Endodermal cell (in vitro differentiated cells): ENCODE results near the gene IKZF1. TPM values are rescaled to one million over a fixed set of nuclear protein-coding genes. Genes with fewer than 3 reads are reported as not detected.

ENCODE experiments used
- DNase-seq: peaks from one replicate; pipeline ENCODE4 v3.0.0-alpha.2; 2017
- H3K27ac ChIP-seq: 2 replicates; pipeline ENCODE4 v1.5.1; 2013; ENCODE audit warnings: mild to moderate bottlenecking, low read depth, low read length, moderate library complexity
- H3K27me3 ChIP-seq: 2 replicates; pipeline ENCODE4 v1.6.1; 2013; ENCODE audit warnings: mild to moderate bottlenecking, low read length, moderate library complexity; ENCODE audit not compliant: insufficient read depth, control insufficient read depth, poor library complexity, severe bottlenecking
- H3K36me3 ChIP-seq: 2 replicates; pipeline ENCODE4 v1.7.0; 2013; ENCODE audit warnings: mild to moderate bottlenecking, low read length, moderate library complexity; ENCODE audit not compliant: control insufficient read depth, insufficient read depth
- H3K4me1 ChIP-seq: one replicate; pipeline ENCODE4 v1.7.0; 2013; ENCODE audit warnings: low read length; ENCODE audit not compliant: control insufficient read depth, insufficient read depth
- H3K4me3 ChIP-seq: 2 replicates; pipeline ENCODE4 v1.5.1; 2013; ENCODE audit warnings: mild to moderate bottlenecking, low read length, moderate library complexity
- H3K9ac ChIP-seq: 2 replicates; pipeline ENCODE4 v1.6.1; 2013; ENCODE audit warnings: mild to moderate bottlenecking, low read length, moderate library complexity; ENCODE audit not compliant: poor library complexity, severe bottlenecking; ENCODE audit errors: extremely low read depth
- H3K9me3 ChIP-seq: 2 replicates; pipeline ENCODE4 v1.6.1; 2013; ENCODE audit warnings: mild to moderate bottlenecking, low read length, moderate library complexity; ENCODE audit not compliant: control insufficient read depth
- H3K27ac Mint-ChIP-seq: 2 replicates; pipeline ENCODE4 v1.8.0; 2020; ENCODE audit warnings: mixed read lengths
- H3K27me3 Mint-ChIP-seq: 2 replicates; pipeline ENCODE4 v1.8.0; 2021; ENCODE audit warnings: mild to moderate bottlenecking, mixed read lengths; ENCODE audit not compliant: insufficient read depth
- H3K36me3 Mint-ChIP-seq: 2 replicates; pipeline ENCODE4 v1.8.0; 2020; ENCODE audit warnings: low read depth, mixed read lengths
- H3K4me1 Mint-ChIP-seq: 2 replicates; pipeline ENCODE4 v1.8.0; 2020; ENCODE audit warnings: mixed read lengths
- H3K4me3 Mint-ChIP-seq: 2 replicates; pipeline ENCODE4 v1.8.0; 2020; ENCODE audit warnings: mild to moderate bottlenecking, moderate library complexity, mixed read lengths
- H3K9me3 Mint-ChIP-seq: 2 replicates; pipeline ENCODE4 v1.8.0; 2020; ENCODE audit warnings: mild to moderate bottlenecking, mixed read lengths
- WGBS, 2 experiments: methylation state at CpG; one replicate each; pipeline versions ENCODE4 v1.1.5 to v1.1.7; 2013; ENCODE audit warnings: missing lambda C conversion rate in 2 of 2, mixed read lengths in 1 of 2; ENCODE audit not compliant: insufficient coverage in 1 of 2, insufficient read length in 1 of 2; 5-methylcytosine and 5-hydroxymethylcytosine counted together
- total RNA-seq, 2 donors: library from RNA; stranded (reverse); fragmentation: NEBNext Ultra II Directional in 1 of 2; extraction: Animal tissue kit (Norgen Biotek cat#: 25700) in 1 of 2; gene quantifications; 2 replicates in 1 of 2; 3 replicates in 1 of 2; pipeline ENCODE4 v1.2.1, GENCODE V29; 2021
- TF ChIP-seq, protein P1 (sequence below): fragments of 200-600 bp; sonication (generic); conservative IDR thresholded peaks from 2 replicates; pipeline ENCODE4 v1.5.0; 2021; ENCODE audit warnings: antibody characterized with exemption, mild to moderate bottlenecking

The IKZF1 gene
- total RNA-seq, 2 donors from 2014 or later: 0.44 to 0.55 TPM

DNA sequence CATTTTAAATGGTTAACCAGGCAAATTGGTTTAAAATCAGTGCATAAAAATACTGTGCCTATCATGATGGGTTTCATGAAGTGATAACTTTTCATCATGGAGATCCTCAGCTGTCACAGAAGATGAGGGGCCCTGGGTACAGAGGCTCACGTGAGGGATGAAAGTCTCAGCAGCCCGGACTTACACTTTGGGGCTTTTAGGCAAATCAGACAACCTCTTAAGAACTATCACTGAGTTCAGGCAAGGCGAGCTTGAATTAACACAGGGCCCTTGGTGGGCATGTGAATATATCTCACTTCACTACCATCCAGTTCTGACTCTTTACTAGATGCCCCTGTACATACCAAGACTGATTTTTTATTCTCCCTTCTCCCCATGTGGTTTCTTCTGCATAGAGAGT is 19.6 kb downstream of the IKZF1 start:
- Mint-ChIP-seq H3K4me3 (no peak overlapping the region), H3K4me1 (no peaks in the 10 kb centered on the region), H3K27me3 (no peaks in the 10 kb centered on the region), H3K36me3 (no peaks in the 10 kb centered on the region), H3K27ac (no peak overlapping the region), H3K9me3 (no peaks in the 10 kb centered on the region)
- Histone ChIP-seq H3K27ac (no peak overlapping the region), H3K36me3 (no peaks in the 10 kb centered on the region), H3K9me3 (no peaks in the 10 kb centered on the region), H3K9ac (no peak overlapping the region), H3K4me1 (no peaks in the 10 kb centered on the region), H3K4me3 (no peak overlapping the region), H3K27me3 (no peaks in the 10 kb centered on the region)
- WGBS, 2 experiments: 82 to 90% methylated on average over 2 to 3 of the region's 3 CpGs
- TF ChIP-seq, protein P1, sequence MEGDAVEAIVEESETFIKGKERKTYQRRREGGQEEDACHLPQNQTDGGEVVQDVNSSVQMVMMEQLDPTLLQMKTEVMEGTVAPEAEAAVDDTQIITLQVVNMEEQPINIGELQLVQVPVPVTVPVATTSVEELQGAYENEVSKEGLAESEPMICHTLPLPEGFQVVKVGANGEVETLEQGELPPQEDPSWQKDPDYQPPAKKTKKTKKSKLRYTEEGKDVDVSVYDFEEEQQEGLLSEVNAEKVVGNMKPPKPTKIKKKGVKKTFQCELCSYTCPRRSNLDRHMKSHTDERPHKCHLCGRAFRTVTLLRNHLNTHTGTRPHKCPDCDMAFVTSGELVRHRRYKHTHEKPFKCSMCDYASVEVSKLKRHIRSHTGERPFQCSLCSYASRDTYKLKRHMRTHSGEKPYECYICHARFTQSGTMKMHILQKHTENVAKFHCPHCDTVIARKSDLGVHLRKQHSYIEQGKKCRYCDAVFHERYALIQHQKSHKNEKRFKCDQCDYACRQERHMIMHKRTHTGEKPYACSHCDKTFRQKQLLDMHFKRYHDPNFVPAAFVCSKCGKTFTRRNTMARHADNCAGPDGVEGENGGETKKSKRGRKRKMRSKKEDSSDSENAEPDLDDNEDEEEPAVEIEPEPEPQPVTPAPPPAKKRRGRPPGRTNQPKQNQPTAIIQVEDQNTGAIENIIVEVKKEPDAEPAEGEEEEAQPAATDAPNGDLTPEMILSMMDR: no peak
- no peak for DNase-seq

DNA sequence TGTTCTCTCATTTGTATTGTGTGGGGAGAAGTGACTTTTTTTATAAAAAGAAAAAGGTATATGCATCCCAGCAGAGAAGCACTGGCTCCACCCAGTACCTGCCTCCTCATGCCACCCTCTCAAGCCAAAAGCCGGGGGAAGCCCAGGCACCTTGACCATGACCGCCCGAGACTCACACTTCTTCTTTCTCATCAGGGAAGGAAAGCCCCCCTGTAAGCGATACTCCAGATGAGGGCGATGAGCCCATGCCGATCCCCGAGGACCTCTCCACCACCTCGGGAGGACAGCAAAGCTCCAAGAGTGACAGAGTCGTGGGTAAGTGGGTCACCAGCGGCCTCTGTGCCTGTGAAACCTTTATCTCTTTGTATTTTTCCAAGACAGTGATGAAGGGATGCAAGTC is 22.9 kb downstream of the IKZF1 start:
- 88 to 93% methylated on average over 3 to 10 of the region's 10 CpGs for WGBS, 2 experiments
- H3K9ac ChIP-seq: no peak overlapping the region
- H3K9me3 ChIP-seq: no peaks in the 10 kb centered on the region
- Mint-ChIP-seq H3K4me1 (peaks cover 9% of the 10 kb centered on the region), H3K27ac (no peak overlapping the region), H3K27me3 (peaks cover 3% of the 10 kb centered on the region), H3K36me3 (no peaks in the 10 kb centered on the region), H3K9me3 (no peaks in the 10 kb centered on the region), H3K4me3 (no peak overlapping the region)
- TF ChIP-seq, protein P1: no peak
- H3K4me1 ChIP-seq: no peaks in the 10 kb centered on the region
- DNase-seq: no peak
- no peaks in the 10 kb centered on the region for H3K36me3 ChIP-seq
- H3K27ac ChIP-seq: no peak overlapping the region
- no peaks in the 10 kb centered on the region for H3K27me3 ChIP-seq
- H3K4me3 ChIP-seq: no peak overlapping the region

DNA sequence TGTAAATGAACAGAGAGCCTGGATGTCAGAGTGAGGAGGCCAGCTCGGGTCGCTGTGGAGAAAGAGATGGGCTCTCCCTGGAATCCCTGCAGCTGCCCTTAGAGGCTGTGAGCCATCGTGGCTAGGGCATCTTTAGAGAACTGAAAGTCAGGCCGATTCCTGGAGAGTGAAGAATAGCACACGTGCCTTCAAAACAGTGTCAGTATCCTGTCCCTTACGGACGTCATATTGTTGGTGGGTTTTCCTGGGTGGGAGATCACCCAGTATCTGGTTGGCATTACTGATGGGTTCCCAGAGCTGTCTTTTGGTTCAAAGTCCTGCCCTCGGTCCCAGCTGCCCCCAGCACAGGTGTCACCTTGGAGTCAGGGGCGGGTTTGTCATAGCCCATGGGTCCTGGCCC is 25.3 kb downstream of the IKZF1 start:
- Mint-ChIP-seq H3K27me3 (peaks cover 3% of the 10 kb centered on the region), H3K9me3 (no peaks in the 10 kb centered on the region), H3K4me1 (peaks cover 16% of the 10 kb centered on the region), H3K27ac (no peak overlapping the region), H3K36me3 (no peaks in the 10 kb centered on the region), H3K4me3 (no peak overlapping the region)
- H3K36me3 ChIP-seq: no peaks in the 10 kb centered on the region
- H3K27me3 ChIP-seq: no peaks in the 10 kb centered on the region
- DNase-seq: no peak
- H3K9ac ChIP-seq: no peak overlapping the region
- no peaks in the 10 kb centered on the region for H3K4me1 ChIP-seq
- no peak overlapping the region for H3K27ac ChIP-seq
- no peaks in the 10 kb centered on the region for H3K9me3 ChIP-seq
- TF ChIP-seq, protein P1: no peak
- 80 to 90% methylated on average over 3 to 9 of the region's 9 CpGs for WGBS, 2 experiments
- H3K4me3 ChIP-seq: no peak overlapping the region
